ENCODE results near the gene CDC42EP5.
A peak's percentile ranks its signal among the peaks of the same experiment; 100 is the strongest.
"Not testable (repeated sequence)": the region's sequence is repeated elsewhere in the genome, so short reads cannot be mapped to it uniquely, and the experiment has no call there.

CDC42EP5 gene

DNA sequence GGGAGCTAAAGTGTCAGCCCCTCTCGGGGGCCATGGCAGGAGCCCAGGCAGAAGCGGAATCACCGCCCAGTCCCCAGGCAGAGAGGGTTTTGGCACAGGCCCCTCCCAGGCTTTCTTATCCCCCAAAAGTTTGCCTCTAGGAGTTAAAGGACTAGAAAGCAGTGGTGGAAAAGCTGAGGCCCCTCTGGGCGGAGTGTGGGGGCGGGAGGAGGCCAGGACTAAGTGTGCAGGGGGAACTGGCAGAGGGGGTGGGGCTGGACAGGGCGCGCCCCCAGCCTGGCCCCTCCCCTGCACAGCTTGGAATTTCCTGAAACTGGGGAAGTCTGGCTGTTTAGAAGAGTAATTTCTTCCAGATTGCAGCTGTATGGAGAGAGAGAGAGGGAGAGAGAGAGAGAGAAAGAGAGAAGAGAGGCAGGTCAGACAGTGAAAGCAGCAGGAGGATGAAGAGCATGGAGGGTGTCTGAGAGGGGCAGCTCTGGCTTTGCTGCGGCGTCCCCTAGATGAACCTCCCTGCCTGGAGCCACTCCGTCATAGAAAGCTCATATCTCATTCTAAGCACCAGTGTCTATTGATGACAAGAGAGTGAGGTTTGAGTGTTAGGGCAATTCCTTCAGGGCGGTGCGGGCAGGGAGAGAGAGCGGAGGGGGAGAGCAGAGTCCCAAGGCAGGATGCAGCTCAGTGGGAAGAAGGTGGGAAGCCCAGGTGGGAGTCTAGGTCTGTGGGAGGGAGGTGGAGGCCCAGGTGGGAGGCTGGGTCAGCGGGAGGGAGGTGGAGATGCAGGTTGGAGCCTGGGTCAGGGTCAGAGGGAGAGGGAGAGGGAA lies at the start of gene CDC42EP5:
Gene CDC42EP5 (minus strand): TSS at position 226 of the 821 bp plus-strand sequence. CDS start 7,749 bp downstream, outside the sequence.
- DNase-seq = no peak

- DNase-seq = no peak
These were observed 48.9 kb upstream of the CDC42EP5 start for GRCh38 chr19:54521860-54522513.

- peak; percentile 49 for DNase-seq
These were observed 48.1 kb upstream of the CDC42EP5 start for GRCh38 chr19:54521022-54521859.

DNA sequence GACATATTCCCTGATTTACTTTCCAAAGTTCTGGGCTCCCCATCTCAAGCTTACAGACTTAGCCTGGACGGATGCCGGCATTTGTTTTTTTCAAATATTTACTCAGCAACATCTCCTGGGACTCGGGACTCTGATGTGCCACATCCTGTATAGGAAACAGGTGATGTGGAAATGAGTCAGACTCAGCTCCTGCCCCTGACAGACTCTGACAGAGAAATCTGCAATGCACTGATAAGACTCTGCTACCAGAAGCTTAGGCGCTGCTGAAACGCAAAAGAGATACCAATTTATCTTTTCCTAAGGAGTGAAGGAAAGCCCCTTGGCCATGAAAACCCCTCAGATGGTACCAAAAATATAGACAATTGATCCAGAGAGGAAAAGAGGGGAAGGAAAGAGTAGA lies 45.7 kb upstream of the CDC42EP5 start:
- DNase-seq = no peak

GRCh38 chr19:54517483-54517882 lies 44.4 kb upstream of the CDC42EP5 start:
- peak; percentile 84 for DNase-seq

DNA sequence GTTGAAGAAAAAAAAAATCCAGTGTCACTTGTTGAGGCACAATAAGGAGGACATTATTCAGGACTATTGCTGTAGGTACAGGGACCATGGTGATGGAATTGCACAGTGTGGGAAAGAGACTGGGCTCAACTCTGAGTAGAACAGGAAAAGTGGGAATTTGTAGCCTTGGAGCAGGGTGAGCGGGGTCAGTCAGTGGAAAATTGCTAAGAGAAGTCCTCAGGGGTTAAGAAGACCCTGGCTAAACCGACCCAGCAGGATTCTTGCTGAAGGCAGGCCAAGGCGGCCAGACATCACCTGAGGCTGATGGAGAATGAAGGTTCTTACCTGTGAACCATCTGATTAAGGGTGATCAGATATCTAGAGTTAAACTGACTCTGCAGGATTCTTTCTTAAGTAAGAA lies 42.1 kb upstream of the CDC42EP5 start:
- no peak for DNase-seq

DNA sequence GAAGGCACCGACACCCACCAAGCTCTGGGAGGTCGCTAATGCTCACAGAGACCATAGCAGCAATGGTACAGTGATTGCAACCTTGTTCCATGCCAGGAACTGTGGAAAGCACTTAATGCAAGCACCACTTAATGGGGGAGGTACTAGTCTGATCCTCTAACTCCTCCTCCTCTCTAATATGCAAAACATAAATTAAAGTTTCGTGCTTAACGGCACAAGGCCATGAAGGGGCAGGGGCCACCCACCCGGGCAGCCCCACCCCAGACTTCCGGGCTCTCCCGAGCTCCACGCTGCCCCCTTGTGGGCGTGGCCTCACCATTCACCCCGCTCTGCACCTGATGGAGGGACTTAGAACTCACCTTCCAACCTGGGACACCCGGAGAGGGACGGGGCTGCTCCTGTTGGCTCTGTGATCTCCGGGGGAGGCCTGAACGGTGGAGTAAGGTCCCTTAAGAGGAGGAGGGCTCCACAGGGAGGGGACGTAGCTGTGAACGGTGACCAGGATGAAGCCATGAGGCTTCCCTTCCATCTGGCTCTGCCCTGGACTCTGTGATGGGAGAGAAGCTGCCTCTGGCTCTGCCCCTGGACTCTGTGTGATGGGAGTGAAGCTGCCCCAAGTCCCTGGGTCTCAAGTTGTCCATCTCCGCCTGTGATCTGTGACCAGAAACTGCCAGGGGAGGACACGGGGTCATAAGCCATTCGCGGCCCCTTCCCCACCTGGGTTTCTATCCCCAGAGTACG lies 36.3 kb upstream of the CDC42EP5 start:
- DNase-seq = not testable (repeated sequence)

GRCh38 chr19:54508487-54508886 lies 35.4 kb upstream of the CDC42EP5 start:
- not testable (repeated sequence) for DNase-seq

DNA sequence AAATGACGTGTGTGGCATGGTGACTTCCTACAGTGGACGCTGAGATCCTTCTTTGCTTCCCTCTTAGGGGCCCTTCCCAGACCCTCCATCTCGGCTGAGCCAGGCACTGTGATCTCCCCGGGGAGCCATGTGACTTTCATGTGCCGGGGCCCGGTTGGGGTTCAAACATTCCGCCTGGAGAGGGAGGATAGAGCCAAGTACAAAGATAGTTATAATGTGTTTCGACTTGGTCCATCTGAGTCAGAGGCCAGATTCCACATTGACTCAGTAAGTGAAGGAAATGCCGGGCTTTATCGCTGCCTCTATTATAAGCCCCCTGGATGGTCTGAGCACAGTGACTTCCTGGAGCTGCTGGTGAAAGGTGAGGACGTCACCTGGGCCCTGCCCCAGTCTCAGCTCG lies 34.7 kb upstream of the CDC42EP5 start:
- DNase-seq = no peak

- not testable (repeated sequence) for DNase-seq
These were observed 34.1 kb upstream of the CDC42EP5 start for GRCh38 chr19:54507038-54507717.

- no peak for DNase-seq
These were observed 33.0 kb upstream of the CDC42EP5 start for GRCh38 chr19:54506079-54506478.

DNA sequence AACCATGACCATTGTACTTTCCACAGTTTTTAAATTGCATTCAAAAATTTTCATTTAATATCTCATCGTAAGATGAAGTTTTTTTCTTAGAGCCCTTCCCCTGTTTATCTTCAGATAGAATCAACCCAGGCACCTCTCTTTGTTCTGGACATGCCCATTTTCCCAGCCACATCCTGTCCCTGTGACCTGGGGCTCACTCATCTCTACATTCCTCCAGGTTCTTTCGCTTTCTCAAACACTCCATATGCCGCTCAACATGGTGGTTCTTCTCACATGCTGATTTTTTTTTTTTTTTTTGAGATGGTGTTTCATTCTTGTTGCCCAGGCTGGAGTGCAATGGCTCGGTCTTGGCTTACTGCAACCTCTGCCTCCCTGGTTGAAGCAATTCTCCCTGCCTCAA lies 32.4 kb upstream of the CDC42EP5 start:
- not testable (repeated sequence) for DNase-seq

- peak; percentile 50 for DNase-seq
These were observed 29.5 kb upstream of the CDC42EP5 start, which contains the start of gene LAIR2 for GRCh38 chr19:54502518-54503048. TSS of gene LAIR2 (plus strand) at chr19:54502831. CDS start at chr19:54502919, 88 bp downstream.

DNA sequence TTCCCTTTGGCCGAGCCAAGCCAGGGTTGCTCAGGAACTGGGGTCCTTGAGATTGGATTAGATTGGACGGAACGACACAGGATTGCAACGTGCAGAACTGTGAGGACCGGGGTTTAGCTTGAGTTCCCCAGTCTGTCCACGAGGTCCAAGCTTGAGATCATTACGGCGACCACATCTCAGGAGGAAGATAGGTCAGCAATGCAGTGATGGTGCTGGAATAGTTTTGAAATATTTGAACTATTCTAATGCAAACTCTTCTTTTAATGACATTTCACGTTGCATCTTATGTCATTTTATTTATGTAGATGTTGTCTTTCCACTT lies 25.3 kb upstream of the CDC42EP5 start:
- DNase-seq = not testable (repeated sequence)

GRCh38 chr19:54497747-54498450 lies 24.8 kb upstream of the CDC42EP5 start:
- peak; percentile 22 for DNase-seq

- DNase-seq = not testable (repeated sequence)
These were observed 22.2 kb upstream of the CDC42EP5 start for GRCh38 chr19:54495284-54495683.

- DNase-seq = no peak
These were observed 21.0 kb upstream of the CDC42EP5 start for GRCh38 chr19:54493967-54494585.

DNA sequence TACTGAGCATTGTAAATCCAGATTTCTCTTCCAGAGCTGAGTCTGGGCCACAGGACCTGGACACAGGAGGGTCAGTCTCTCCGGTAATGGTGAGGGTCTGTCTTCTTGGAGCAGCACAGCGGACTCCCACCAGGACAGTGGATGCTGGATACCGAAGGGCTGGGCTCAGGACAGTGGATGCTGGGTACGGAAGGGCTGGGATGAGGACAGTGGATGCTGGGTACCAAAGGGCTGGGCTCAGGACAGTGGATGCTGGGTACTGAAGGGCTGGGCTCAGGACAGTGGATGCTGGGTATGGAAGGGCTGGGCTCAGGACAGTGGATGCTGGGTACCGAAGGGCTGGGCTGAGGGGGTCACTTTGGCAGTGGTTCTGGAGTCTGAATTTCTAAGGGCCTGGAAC lies 20.0 kb upstream of the CDC42EP5 start:
- not testable (repeated sequence) for DNase-seq

GRCh38 chr19:54492568-54492967 lies 19.5 kb upstream of the CDC42EP5 start:
- no peak for DNase-seq

GRCh38 chr19:54489766-54490165 lies 16.7 kb upstream of the CDC42EP5 start:
- no peak for DNase-seq

DNA sequence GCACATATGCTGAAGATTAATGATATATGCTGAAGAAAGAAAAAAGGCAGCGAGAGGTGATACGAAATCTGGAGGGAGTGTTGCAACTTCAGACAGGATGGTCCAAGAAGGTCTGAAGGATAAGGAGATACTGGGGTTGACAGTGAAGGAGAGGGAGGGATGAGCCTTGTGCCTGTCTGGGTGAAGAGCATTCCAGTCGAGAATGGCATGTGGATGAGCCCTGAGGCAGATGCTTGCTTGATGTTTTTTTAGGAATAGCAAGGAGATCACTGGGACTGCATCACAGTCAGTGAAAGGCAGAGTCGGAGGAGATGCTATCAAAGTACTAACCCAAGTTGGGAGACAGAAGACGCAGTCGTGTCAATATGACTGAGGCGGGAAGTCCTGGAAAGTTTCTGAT lies 16.2 kb upstream of the CDC42EP5 start:
- DNase-seq = no peak
